ENCODE data around the gene TRAK2. TPM values are rescaled to one million over a fixed set of nuclear protein-coding genes. Genes with fewer than 3 reads are reported as not detected.

The TRAK2 gene
- total and polyA plus RNA-seq, 2 of the 8 experiments (the other 6 are each of a cell fraction or from before 2014, with no cell fraction given) = 4.5 to 15.7 TPM

DNA sequence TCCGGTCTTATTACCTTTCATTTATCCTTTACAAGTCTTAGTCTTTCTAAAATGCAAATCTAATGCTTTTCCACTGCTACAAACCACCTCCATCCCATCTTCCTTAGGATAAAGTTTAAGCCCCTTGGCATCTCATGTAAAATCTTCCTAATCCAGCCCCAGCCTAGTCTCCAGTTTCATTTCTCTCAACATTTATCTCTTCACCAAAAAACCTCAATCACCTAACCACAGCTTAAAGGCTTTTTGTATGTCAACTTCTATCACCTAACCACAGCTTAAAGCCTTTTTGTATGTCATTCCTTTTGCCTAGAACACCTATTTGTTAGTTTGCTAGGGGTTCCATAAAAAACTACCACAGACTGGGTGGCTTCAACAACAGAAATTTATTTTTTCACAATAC, 4.2 kb downstream of the TRAK2 start:
- Histone ChIP-seq H4K5ac (ENCODE audit: insufficient read length, low read depth, low read length) (no peak overlapping the region), H3K4me2 (ENCODE audit: insufficient read depth in 1 of 2, low read depth in 2 of 2, low read length in 2 of 2) (no peak overlapping the region), H2BK20ac (ENCODE audit: low read length) (no peak overlapping the region), H2BK12ac (ENCODE audit: low read depth, low read length) (no peak overlapping the region), H2BK120ac (replicated peaks; ENCODE audit: low read depth, low read length) (no peak overlapping the region), H3K79me2 (ENCODE audit: control insufficient read depth in 1 of 2, insufficient read depth in 2 of 2, low read length in 2 of 2) (peaks cover 0 to 6% of the 10 kb centered on the region in 2 experiments; a peak in 2 of 4 replicates), H3K27me3 (replicated peaks in 1 of 4; ENCODE audit: control insufficient read depth in 3 of 4, extremely low read depth in 1 of 4, insufficient read depth in 3 of 4, low read length in 3 of 4) (no peaks in the 10 kb centered on the region), H3K36me3 (ENCODE audit: control insufficient read depth in 2 of 4, insufficient read depth in 4 of 4, low read length in 3 of 4) (no peaks in the 10 kb centered on the region), H3K79me1 (ENCODE audit: low read depth, low read length) (no peaks in the 10 kb centered on the region), H3K4me1 (replicated peaks in 1 of 4; ENCODE audit: control insufficient read depth in 3 of 4, insufficient read depth in 4 of 4, low read length in 3 of 4) (no peaks in the 10 kb centered on the region), H3K4ac (replicated peaks; ENCODE audit: insufficient read length, low read depth, low read length) (no peak overlapping the region), H2AK5ac (ENCODE audit: low read depth, low read length) (no peak overlapping the region), H3K14ac (ENCODE audit: insufficient read length) (no peak overlapping the region), H4K20me1 (replicated peaks in 1 of 2; ENCODE audit: control insufficient read depth in 1 of 2, insufficient read depth in 2 of 2, low read length in 2 of 2) (no peaks in the 10 kb centered on the region), H4K8ac (ENCODE audit: extremely low read depth, insufficient read depth, low read length) (no peak overlapping the region), H3K9me3 (ENCODE audit: insufficient read depth in 2 of 2, low read depth in 1 of 2, low read length in 1 of 2) (no peaks in the 10 kb centered on the region), H2BK15ac (ENCODE audit: low read length) (no peak overlapping the region), H3K23me2 (ENCODE audit: low read depth, low read length) (peaks cover 5% of the 10 kb centered on the region; the same call in 1 of the 2 replicates), H3K18ac (ENCODE audit: extremely low read depth, low read length) (no peak overlapping the region), H2BK5ac (ENCODE audit: low read depth, low read length) (no peak overlapping the region), H3K4me3 (ENCODE audit: extremely low read depth in 1 of 4, insufficient read depth in 2 of 4, low read depth in 3 of 4, low read length in 4 of 4) (no peak overlapping the region), H3K23ac (ENCODE audit: insufficient read length) (no peak overlapping the region), H3K27ac (ENCODE audit: low read depth, low read length) (no peak overlapping the region), H3K56ac (replicated peaks; ENCODE audit: insufficient read length, low read depth, low read length) (no peak overlapping the region), H2AFZ (ENCODE audit: low read length) (no peak overlapping the region), H4K91ac (replicated peaks; ENCODE audit: insufficient read length, low read length) (no peak overlapping the region), H3K9ac (replicated peaks in 1 of 4; ENCODE audit: extremely low read depth in 1 of 4, low read depth in 3 of 4, low read length in 3 of 4) (no peak overlapping the region)
- ChIA-PET POLR2A (ENCODE audit: partially characterized antibody) (interaction anchor here (1.1 kb wide), 1 partner anchor 8 kb away, joined by 3 read pairs; no protein-coding TSS in a partner anchor), CTCF (ENCODE audit: partially characterized antibody) (interaction anchor here (2.1 kb wide), 1 partner anchor 9 kb away, joined by 4 read pairs; no protein-coding TSS in a partner anchor)
- 96% methylated on average over 1 of the region's 1 CpG; no CpG with 5 or more reads in 1 of the 2 experiments for WGBS, 2 experiments (ENCODE audit: extremely low coverage in 1 of 2, insufficient coverage in 1 of 2, insufficient read length in 1 of 2, insufficient replicate concordance in 2 of 2, low coverage in 1 of 2, low lambda C conversion rate in 2 of 2, missing lambda C conversion rate in 1 of 2)
- FAIRE-seq = no peak
- no peak for DNase-seq (ENCODE audit: low read depth in 1 of 2, low spot score in 2 of 2)
- TF ChIP-seq SAP30 (IDR thresholded peaks at IDR 0.05; ENCODE audit: insufficient read depth, insufficient replicate concordance, low read length) = no peak
- no peak for TF ChIP-seq SIX5 (IDR thresholded peaks at IDR 0.05; ENCODE audit: low read depth, low read length)
- TF ChIP-seq SUZ12 (IDR thresholded peaks at IDR 0.05; ENCODE audit: low read length) = no peak
- no peak for TF ChIP-seq PHF8 (conservative IDR thresholded peaks at IDR 0.05; ENCODE audit: low read depth, low read length)
- TF ChIP-seq, protein P1, sequence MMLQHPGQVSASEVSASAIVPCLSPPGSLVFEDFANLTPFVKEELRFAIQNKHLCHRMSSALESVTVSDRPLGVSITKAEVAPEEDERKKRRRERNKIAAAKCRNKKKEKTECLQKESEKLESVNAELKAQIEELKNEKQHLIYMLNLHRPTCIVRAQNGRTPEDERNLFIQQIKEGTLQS (IDR thresholded peaks at IDR 0.05; ENCODE audit: insufficient read depth, low read depth, low read length) = no peak
- TF ChIP-seq FOSL1 (IDR thresholded peaks at IDR 0.05; ENCODE audit: insufficient read depth, low read depth, low read length) = no peak
- TF ChIP-seq, protein P2, sequence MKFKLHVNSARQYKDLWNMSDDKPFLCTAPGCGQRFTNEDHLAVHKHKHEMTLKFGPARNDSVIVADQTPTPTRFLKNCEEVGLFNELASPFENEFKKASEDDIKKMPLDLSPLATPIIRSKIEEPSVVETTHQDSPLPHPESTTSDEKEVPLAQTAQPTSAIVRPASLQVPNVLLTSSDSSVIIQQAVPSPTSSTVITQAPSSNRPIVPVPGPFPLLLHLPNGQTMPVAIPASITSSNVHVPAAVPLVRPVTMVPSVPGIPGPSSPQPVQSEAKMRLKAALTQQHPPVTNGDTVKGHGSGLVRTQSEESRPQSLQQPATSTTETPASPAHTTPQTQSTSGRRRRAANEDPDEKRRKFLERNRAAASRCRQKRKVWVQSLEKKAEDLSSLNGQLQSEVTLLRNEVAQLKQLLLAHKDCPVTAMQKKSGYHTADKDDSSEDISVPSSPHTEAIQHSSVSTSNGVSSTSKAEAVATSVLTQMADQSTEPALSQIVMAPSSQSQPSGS (IDR thresholded peaks at IDR 0.05; ENCODE audit: low read length) = no peak
- TF ChIP-seq, protein P3, sequence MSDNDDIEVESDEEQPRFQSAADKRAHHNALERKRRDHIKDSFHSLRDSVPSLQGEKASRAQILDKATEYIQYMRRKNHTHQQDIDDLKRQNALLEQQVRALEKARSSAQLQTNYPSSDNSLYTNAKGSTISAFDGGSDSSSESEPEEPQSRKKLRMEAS (IDR thresholded peaks at IDR 0.05) = no peak
- no peak for TF ChIP-seq CBX8 (IDR thresholded peaks at IDR 0.05; ENCODE audit: borderline replicate concordance, low read depth, low read length)
- TF ChIP-seq CHD2 (IDR thresholded peaks at IDR 0.05; ENCODE audit: low read length) = no peak
- no peak for TF ChIP-seq ZNF274 (IDR thresholded peaks at IDR 0.05; ENCODE audit: borderline replicate concordance, extremely low read depth, low read length)
- TF ChIP-seq TAF1 (IDR thresholded peaks at IDR 0.05; ENCODE audit: low read depth, low read length) = no peak

All from H1 (cell line).